ENCODE results near the gene HM13.

The HM13 gene

DNA sequence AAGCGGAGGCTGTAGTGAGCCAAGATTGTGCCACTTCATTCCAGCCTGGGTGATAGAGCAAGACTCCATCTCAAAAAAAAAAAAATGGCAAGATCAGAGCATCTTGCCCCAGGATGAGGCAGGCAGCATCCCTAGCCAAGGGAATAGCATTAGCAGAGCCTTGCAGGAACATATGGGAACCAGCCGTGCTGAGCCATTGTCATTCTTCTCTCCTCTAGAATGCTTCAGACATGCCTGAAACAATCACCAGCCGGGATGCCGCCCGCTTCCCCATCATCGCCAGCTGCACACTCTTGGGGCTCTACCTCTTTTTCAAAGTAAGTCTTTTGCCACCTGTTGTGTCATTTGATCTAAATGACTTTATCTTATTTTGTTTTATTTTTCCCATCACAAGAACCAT is 13.0 kb downstream of the HM13 start:
- Histone ChIP-seq H3K4me1 (ENCODE audit: low read depth, poor library complexity, severe bottlenecking) (peaks cover 5% of the 10 kb centered on the region), H3K27me3 (ENCODE audit: insufficient read depth, low read depth) (no peaks in the 10 kb centered on the region), H3K79me2 (ENCODE audit: insufficient read depth, low read depth) (peaks cover 100% of the 10 kb centered on the region), H3K4me2 (no peak overlapping the region), H3K4me3 (IDR thresholded peaks at IDR 0.05; ENCODE audit: insufficient read depth, low read depth, low read length) (no peak overlapping the region), H3K27ac (no peak overlapping the region), H3K9ac (no peak overlapping the region), H2AFZ (ENCODE audit: low read depth) (no peak overlapping the region), H4K20me1 (ENCODE audit: insufficient read depth) (peaks cover 21% of the 10 kb centered on the region), H3K36me3 (ENCODE audit: insufficient read depth) (peaks cover 8% of the 10 kb centered on the region; the same call in 1 of the 2 replicates)
- TF ChIP-seq, protein P1, sequence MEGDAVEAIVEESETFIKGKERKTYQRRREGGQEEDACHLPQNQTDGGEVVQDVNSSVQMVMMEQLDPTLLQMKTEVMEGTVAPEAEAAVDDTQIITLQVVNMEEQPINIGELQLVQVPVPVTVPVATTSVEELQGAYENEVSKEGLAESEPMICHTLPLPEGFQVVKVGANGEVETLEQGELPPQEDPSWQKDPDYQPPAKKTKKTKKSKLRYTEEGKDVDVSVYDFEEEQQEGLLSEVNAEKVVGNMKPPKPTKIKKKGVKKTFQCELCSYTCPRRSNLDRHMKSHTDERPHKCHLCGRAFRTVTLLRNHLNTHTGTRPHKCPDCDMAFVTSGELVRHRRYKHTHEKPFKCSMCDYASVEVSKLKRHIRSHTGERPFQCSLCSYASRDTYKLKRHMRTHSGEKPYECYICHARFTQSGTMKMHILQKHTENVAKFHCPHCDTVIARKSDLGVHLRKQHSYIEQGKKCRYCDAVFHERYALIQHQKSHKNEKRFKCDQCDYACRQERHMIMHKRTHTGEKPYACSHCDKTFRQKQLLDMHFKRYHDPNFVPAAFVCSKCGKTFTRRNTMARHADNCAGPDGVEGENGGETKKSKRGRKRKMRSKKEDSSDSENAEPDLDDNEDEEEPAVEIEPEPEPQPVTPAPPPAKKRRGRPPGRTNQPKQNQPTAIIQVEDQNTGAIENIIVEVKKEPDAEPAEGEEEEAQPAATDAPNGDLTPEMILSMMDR (conservative IDR thresholded peaks at IDR 0.05; ENCODE audit: low read depth, low read length) = no peak

DNA sequence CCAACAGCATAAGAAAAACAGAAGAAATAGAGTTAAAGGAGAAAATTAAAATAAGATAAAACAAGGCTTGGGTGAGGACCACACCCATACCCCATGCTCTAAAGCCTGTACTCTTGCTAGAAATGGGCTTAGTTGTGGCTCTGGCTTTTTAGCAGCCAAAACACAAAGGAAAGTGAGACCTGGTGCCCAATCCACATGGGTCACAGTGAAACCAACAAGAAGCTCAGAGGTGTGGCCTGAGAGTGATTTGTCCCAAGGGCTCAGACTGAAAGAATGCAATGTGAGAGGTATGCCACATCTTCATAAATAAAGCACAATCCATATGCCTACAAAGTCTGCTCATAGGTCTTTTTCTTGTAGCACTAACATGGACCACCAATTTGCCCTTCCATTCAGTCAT is 21.1 kb downstream of the HM13 start:
- peaks cover 64% of the 10 kb centered on the region; the same call in 1 of the 2 replicates for H3K79me2 ChIP-seq (ENCODE audit: insufficient read depth, low read depth)
- TF ChIP-seq, protein P1 (conservative IDR thresholded peaks at IDR 0.05; ENCODE audit: low read depth, low read length) = no peak
- H3K4me1 ChIP-seq (ENCODE audit: low read depth, poor library complexity, severe bottlenecking) = peaks cover 58% of the 10 kb centered on the region
- H3K4me3 ChIP-seq (IDR thresholded peaks at IDR 0.05; ENCODE audit: insufficient read depth, low read depth, low read length) = no peak overlapping the region
- no peaks in the 10 kb centered on the region for H3K27me3 ChIP-seq (ENCODE audit: insufficient read depth, low read depth)
- peaks cover 32% of the 10 kb centered on the region; the same call in 1 of the 2 replicates for H3K36me3 ChIP-seq (ENCODE audit: insufficient read depth)
- no peak overlapping the region for H2AFZ ChIP-seq (ENCODE audit: low read depth)
- H3K9ac ChIP-seq = no peak overlapping the region
- H3K4me2 ChIP-seq = peak overlapping the region; percentile 9; the same call in 1 of the 2 replicates
- H4K20me1 ChIP-seq (ENCODE audit: insufficient read depth) = 0 out of 2 replicates have a peak, but pooled peaks cover 26% of the 10 kb centered on the region
- H3K27ac ChIP-seq = no peak overlapping the region

DNA sequence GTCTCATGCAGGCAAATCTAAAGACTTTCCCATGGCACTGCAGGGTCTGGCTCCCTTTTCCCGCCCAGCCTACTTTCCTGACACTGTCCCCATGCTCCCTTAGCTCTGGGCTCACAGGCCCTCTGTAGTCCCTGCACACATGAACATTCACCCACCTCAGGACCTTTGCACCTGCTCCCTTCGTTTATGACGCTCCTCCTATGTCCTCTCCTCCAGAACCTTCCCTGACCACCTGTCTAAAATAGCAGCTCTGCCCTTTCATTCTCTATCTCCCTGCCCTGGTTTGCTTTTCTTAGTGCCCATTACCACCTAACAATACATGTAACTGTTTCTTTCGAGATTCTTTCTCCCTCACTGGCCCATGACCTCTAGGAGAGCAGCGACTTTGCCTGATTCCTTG is 22.3 kb downstream of the HM13 start:
- TF ChIP-seq, protein P1 (conservative IDR thresholded peaks at IDR 0.05; ENCODE audit: low read depth, low read length) = no peak
- Histone ChIP-seq H3K4me1 (ENCODE audit: low read depth, poor library complexity, severe bottlenecking) (peaks cover 58% of the 10 kb centered on the region), H2AFZ (ENCODE audit: low read depth) (no peak overlapping the region), H3K4me3 (IDR thresholded peaks at IDR 0.05; ENCODE audit: insufficient read depth, low read depth, low read length) (no peak overlapping the region), H3K9ac (no peak overlapping the region), H4K20me1 (ENCODE audit: insufficient read depth) (0 out of 2 replicates have a peak, but pooled peaks cover 26% of the 10 kb centered on the region), H3K36me3 (ENCODE audit: insufficient read depth) (peaks cover 32% of the 10 kb centered on the region; the same call in 1 of the 2 replicates), H3K27me3 (ENCODE audit: insufficient read depth, low read depth) (no peaks in the 10 kb centered on the region), H3K79me2 (ENCODE audit: insufficient read depth, low read depth) (peaks cover 57% of the 10 kb centered on the region; the same call in 1 of the 2 replicates), H3K4me2 (no peak overlapping the region), H3K27ac (no peak overlapping the region)

DNA sequence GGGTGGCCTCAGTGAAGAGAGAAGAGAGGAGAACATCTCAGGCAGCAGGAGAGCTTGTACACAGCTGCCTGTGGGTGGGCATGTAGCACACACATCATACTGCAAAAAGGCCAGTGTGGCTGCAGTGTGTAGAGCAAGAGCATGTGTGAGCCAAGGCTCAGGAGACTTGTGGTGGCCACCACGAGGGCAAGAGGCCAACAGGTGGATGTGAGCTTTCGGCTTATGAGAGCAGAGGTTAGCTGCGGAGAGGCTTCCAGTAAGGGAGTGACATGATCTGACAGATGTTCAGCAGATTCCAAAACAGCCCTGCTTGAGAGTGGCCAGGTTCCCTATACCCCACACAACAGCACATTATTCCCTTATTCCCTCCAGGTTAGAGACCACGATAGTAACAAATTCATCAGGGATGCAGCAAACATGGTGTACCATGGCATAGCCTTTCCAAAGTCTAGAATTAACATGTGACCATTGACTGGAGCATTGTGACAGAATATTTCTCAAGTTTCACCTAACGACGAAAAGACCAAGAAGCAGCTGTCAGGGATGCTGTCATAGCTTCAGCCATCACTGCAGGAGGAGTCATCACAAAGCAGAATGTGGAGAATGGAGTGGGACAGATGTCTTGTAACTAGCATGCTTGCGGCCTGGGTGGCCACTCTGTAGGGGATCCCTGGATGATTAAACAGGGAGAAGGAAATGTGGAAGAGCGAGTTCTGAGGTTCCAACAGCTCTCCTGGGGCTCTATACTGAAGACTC is 23.1 kb downstream of the HM13 start:
- H3K4me2 ChIP-seq = no peak overlapping the region
- no peak overlapping the region for H2AFZ ChIP-seq (ENCODE audit: low read depth)
- H3K36me3 ChIP-seq (ENCODE audit: insufficient read depth) = peaks cover 27% of the 10 kb centered on the region; the same call in 1 of the 2 replicates
- 0 out of 2 replicates have a peak, but pooled peaks cover 26% of the 10 kb centered on the region for H4K20me1 ChIP-seq (ENCODE audit: insufficient read depth)
- TF ChIP-seq, protein P1 (conservative IDR thresholded peaks at IDR 0.05; ENCODE audit: low read depth, low read length) = no peak
- H3K27me3 ChIP-seq (ENCODE audit: insufficient read depth, low read depth) = no peaks in the 10 kb centered on the region
- peaks cover 58% of the 10 kb centered on the region for H3K4me1 ChIP-seq (ENCODE audit: low read depth, poor library complexity, severe bottlenecking)
- H3K4me3 ChIP-seq (IDR thresholded peaks at IDR 0.05; ENCODE audit: insufficient read depth, low read depth, low read length) = no peak overlapping the region
- peaks cover 53% of the 10 kb centered on the region; the same call in 1 of the 2 replicates for H3K79me2 ChIP-seq (ENCODE audit: insufficient read depth, low read depth)
- H3K27ac ChIP-seq = peak overlapping the region; percentile 4; the same call in 1 of the 2 replicates
- H3K9ac ChIP-seq = no peak overlapping the region

Data from KMS-11 (cell line).